HL-60 (cell line): ENCODE data around the gene CABLES2.

Experiments used
- DNase-seq, 2 experiments: peaks; one replicate each; pipeline ENCODE4 v3.0.0-alpha.2; 2010 to 2020; ENCODE audit warnings: low read depth in 1 of 2, low spot score in 1 of 2
- H3K27ac ChIP-seq: fragments of 250-450 bp; sonication (Bioruptor Pico); replicated peaks from 2 replicates; pipeline ENCODE4 v1.5.1; 2020; ENCODE audit warnings: mild to moderate bottlenecking, moderate library complexity
- H3K27me3 ChIP-seq: fragments of 250-450 bp; sonication (Bioruptor Pico); 2 replicates; pipeline ENCODE4 v1.5.1; 2021; ENCODE audit warnings: mild to moderate bottlenecking, moderate library complexity; ENCODE audit not compliant: insufficient read depth, poor library complexity, severe bottlenecking
- H3K4me3 ChIP-seq: replicated peaks from 2 replicates; pipeline ENCODE4 v1.5.1; 2011; ENCODE audit warnings: mild to moderate bottlenecking, control low read depth, low read length; ENCODE audit not compliant: insufficient read depth
- CTCF ChIP-seq: IDR thresholded peaks from one replicate; pipeline ENCODE4 v1.5.1; 2011; ENCODE audit warnings: low read length, control low read depth, inconsistent platforms; ENCODE audit not compliant: insufficient read depth
- GABPA ChIP-seq: IDR thresholded peaks from 2 replicates; pipeline ENCODE4 v1.6.1; 2012; ENCODE audit warnings: low read depth
- POLR2AphosphoS5 ChIP-seq: IDR thresholded peaks from 2 replicates; pipeline ENCODE4 v1.6.1; 2012; ENCODE audit warnings: low read depth
- SPI1 ChIP-seq: IDR thresholded peaks from 2 replicates; pipeline ENCODE4 v1.6.1; 2012; ENCODE audit warnings: low read depth, mild to moderate bottlenecking, borderline replicate concordance
- TF ChIP-seq, protein P1 (sequence below): IDR thresholded peaks from 2 replicates; pipeline ENCODE4 v1.6.1; 2012; ENCODE audit warnings: low read depth; ENCODE audit not compliant: insufficient replicate concordance

CABLES2 gene

DNA sequence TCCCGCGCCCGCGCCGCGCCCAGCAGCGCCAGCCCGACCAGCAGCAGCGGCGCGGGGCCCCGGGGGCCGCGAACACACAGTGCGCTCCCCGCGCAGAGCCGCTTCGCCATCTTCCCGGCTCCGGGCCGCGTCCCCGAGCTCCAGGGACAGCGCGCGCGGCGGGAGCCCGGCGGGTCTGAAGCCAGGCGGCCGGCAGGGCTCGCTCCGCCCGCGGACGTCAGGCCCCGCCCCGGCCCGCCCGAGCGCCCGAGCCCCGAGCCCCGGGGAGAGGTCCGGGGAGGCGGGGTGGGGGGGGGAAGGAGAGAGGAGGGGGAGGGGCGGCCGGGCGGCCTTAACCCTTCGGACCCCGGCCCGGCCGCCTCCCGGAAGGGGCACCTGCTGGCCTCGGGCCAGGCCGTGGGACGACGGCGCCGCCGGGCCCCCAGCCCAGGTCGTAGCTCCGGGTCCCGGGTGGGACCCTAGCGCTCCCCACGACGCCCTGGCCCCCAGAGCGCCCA, 39.9 kb downstream of the CABLES2 start, which contains the start of gene LAMA5:
Gene LAMA5, minus strand, starts transcription at position 177 of the 497 bp plus-strand sequence. Its CDS starts 67 bp downstream, at position 110.
- H3K27ac ChIP-seq = no peak within 1 kb of the TSS
- peaks cover 31% of the 10 kb centered on the region for H3K27me3 ChIP-seq
- H3K4me3 ChIP-seq = peak within 1 kb of the TSS; percentile 38
- TF ChIP-seq CTCF (no peak), GABPA (no peak), POLR2AphosphoS5 (no peak), SPI1 (no peak)
- TF ChIP-seq, protein P1, sequence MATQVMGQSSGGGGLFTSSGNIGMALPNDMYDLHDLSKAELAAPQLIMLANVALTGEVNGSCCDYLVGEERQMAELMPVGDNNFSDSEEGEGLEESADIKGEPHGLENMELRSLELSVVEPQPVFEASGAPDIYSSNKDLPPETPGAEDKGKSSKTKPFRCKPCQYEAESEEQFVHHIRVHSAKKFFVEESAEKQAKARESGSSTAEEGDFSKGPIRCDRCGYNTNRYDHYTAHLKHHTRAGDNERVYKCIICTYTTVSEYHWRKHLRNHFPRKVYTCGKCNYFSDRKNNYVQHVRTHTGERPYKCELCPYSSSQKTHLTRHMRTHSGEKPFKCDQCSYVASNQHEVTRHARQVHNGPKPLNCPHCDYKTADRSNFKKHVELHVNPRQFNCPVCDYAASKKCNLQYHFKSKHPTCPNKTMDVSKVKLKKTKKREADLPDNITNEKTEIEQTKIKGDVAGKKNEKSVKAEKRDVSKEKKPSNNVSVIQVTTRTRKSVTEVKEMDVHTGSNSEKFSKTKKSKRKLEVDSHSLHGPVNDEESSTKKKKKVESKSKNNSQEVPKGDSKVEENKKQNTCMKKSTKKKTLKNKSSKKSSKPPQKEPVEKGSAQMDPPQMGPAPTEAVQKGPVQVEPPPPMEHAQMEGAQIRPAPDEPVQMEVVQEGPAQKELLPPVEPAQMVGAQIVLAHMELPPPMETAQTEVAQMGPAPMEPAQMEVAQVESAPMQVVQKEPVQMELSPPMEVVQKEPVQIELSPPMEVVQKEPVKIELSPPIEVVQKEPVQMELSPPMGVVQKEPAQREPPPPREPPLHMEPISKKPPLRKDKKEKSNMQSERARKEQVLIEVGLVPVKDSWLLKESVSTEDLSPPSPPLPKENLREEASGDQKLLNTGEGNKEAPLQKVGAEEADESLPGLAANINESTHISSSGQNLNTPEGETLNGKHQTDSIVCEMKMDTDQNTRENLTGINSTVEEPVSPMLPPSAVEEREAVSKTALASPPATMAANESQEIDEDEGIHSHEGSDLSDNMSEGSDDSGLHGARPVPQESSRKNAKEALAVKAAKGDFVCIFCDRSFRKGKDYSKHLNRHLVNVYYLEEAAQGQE = no peak
- DNase-seq = no peak

- peak overlapping the region; percentile 38 for H3K4me3 ChIP-seq
- TF ChIP-seq POLR2AphosphoS5 (no peak), CTCF (no peak), GABPA (no peak), SPI1 (no peak)
- TF ChIP-seq, protein P1 = no peak
Measured at GRCh38 chr20:62366370-62367135, 40.5 kb downstream of the CABLES2 start.

DNA sequence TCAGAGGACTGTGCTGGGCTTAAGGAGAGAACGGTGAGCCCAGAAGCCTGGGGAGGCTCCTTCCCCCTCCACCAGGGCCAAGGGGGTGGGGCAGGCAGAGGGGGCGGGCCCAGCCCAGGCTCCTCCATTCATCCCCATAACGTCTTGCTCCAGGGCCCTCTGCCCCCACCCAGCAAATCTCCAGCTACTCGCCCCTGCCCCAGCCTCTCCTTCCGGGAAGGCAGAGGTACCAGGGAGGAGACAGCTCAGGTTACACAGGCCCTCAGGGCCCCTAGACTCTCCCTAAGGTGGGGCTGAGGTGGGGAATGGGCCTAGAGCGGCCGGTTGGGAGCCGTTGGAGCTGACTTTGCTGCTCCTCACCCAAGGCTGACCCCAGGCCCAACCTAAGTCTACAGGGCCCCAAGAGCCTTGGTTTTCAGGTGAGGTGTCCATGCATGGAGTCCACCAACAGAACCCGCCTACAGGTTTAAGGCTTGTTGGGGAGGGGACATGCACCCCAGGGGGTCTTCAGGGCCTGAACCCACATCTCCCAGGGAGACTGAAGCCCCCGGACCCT, 41.2 kb downstream of the CABLES2 start:
- Histone ChIP-seq H3K4me3 (no peak overlapping the region), H3K27ac (no peak overlapping the region), H3K27me3 (peaks cover 31% of the 10 kb centered on the region)
- TF ChIP-seq SPI1 = no peak
- TF ChIP-seq GABPA = no peak
- no peak for TF ChIP-seq POLR2AphosphoS5
- TF ChIP-seq, protein P1 = no peak
- TF ChIP-seq CTCF = no peak
- DNase-seq = no peak

More at GRCh38 chr20:62366370-62367135, 40.5 kb downstream of the CABLES2 start:
- H3K27me3 ChIP-seq = peaks cover 31% of the 10 kb centered on the region
- no peak for DNase-seq
- no peak overlapping the region for H3K27ac ChIP-seq
